ENCODE data around the gene PNLIPRP1.

PNLIPRP1 gene

GRCh38 chr10:116608686-116609594 is 18.2 kb downstream of the PNLIPRP1 start:
- TF ChIP-seq CTCF (IDR thresholded peaks at IDR 0.05; ENCODE audit: borderline replicate concordance, extremely low read depth, low read length, poor library complexity, severe bottlenecking) (no peak), EZH2 (IDR thresholded peaks at IDR 0.05; ENCODE audit: borderline replicate concordance, low read depth, low read length, severe bottlenecking) (no peak)
- Histone ChIP-seq H3K4me1 (ENCODE audit: insufficient read depth, low read length) (no peaks in the 10 kb centered on the region), H3K27me3 (ENCODE audit: insufficient read depth, low read length, poor library complexity) (no peaks in the 10 kb centered on the region), H2AFZ (ENCODE audit: low read depth, low read length) (no peak overlapping the region), H3K36me3 (ENCODE audit: insufficient read depth, low read length) (no peaks in the 10 kb centered on the region), H3K4me3 (ENCODE audit: low read depth in 1 of 2, low read length in 2 of 2) (no peak overlapping the region), H3K27ac (ENCODE audit: low read length) (no peak overlapping the region), H4K20me1 (ENCODE audit: insufficient read depth, low read length) (no peaks in the 10 kb centered on the region), H3K9me3 (ENCODE audit: insufficient read depth, low read length, severe bottlenecking) (no peaks in the 10 kb centered on the region), H3K9ac (ENCODE audit: low read depth, low read length) (no peak overlapping the region), H3K4me2 (ENCODE audit: insufficient read depth, low read length) (no peak overlapping the region), H3K79me2 (ENCODE audit: insufficient read depth, low read length) (no peaks in the 10 kb centered on the region)
- DNase-seq (no peak), ATAC-seq (ENCODE audit: insufficient read depth, low read depth) (no peak)

DNA sequence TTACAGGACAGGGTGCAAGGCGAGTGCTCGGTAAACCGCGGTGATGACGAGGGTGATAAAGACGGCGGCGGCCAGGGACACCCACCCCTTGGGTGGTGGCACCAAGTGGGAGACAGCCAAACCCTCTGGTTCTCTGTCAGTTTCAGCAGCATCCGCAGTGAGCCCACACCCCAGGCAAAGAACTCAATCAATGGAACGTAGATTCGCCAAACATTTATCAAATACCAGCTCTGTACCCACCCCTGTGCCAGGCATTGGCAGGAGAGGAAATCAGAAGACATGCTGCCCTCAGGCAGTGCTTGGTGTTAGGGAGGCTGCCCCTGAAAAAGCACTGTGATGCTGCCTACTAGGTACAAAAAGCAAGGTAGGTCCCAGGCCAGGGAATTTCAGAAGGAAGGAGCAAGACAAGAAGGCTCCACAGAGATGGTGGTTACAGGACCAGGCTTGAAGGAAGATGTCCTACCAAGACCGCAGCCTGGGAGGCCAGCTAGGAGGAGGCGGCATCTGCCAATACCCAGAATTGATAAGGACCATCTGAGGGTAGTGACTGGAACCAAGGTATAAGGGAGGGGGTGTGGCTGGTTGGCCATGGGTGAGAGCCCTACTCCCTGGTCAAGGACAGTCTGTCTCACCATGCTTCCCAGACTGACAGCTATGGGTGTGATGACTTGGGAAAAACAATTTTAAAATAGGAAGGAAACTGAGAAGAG is 19.8 kb downstream of the PNLIPRP1 start:
- Histone ChIP-seq H3K27me3 (ENCODE audit: insufficient read depth, low read length, poor library complexity) (no peaks in the 10 kb centered on the region), H4K20me1 (ENCODE audit: insufficient read depth, low read length) (no peaks in the 10 kb centered on the region), H3K9me3 (ENCODE audit: insufficient read depth, low read length, severe bottlenecking) (no peaks in the 10 kb centered on the region), H3K4me3 (ENCODE audit: low read depth in 1 of 2, low read length in 2 of 2) (no peak overlapping the region), H3K79me2 (ENCODE audit: insufficient read depth, low read length) (no peaks in the 10 kb centered on the region), H3K4me2 (ENCODE audit: insufficient read depth, low read length) (no peak overlapping the region), H3K9ac (ENCODE audit: low read depth, low read length) (no peak overlapping the region), H3K4me1 (ENCODE audit: insufficient read depth, low read length) (no peaks in the 10 kb centered on the region), H3K36me3 (ENCODE audit: insufficient read depth, low read length) (no peaks in the 10 kb centered on the region), H3K27ac (ENCODE audit: low read length) (no peak overlapping the region), H2AFZ (ENCODE audit: low read depth, low read length) (no peak overlapping the region)
- ATAC-seq (ENCODE audit: insufficient read depth, low read depth), result no peak
- DNase-seq, result no peak
- TF ChIP-seq CTCF (IDR thresholded peaks at IDR 0.05; ENCODE audit: borderline replicate concordance, extremely low read depth, low read length, poor library complexity, severe bottlenecking) (no peak), EZH2 (IDR thresholded peaks at IDR 0.05; ENCODE audit: borderline replicate concordance, low read depth, low read length, severe bottlenecking) (no peak)

DNA sequence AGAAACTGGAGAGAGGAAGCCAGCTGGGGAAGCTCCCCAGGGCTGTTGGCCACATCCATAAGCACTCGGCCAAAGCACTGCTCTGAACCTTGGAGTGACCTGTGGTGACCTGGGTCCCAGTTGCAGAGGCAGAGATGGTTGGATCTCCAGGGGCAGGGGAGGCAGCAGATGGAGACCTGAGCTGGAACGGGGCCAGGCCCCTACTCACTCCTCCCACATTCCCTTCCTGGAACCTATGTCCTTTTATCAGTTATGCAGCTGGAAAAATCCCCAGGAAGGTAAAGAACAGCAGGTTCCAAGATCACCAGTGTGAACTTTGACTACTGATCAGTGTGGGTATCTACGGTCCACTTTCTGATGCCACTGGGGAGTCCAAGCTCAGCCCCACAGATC is 20.4 kb downstream of the PNLIPRP1 start:
- Histone ChIP-seq H3K9ac (ENCODE audit: low read depth, low read length) (no peak overlapping the region), H3K4me2 (ENCODE audit: insufficient read depth, low read length) (no peak overlapping the region), H3K4me3 (ENCODE audit: low read depth in 1 of 2, low read length in 2 of 2) (no peak overlapping the region), H2AFZ (ENCODE audit: low read depth, low read length) (no peak overlapping the region), H3K79me2 (ENCODE audit: insufficient read depth, low read length) (no peaks in the 10 kb centered on the region), H3K27me3 (ENCODE audit: insufficient read depth, low read length, poor library complexity) (no peaks in the 10 kb centered on the region), H3K36me3 (ENCODE audit: insufficient read depth, low read length) (no peaks in the 10 kb centered on the region), H3K4me1 (ENCODE audit: insufficient read depth, low read length) (no peaks in the 10 kb centered on the region), H3K9me3 (ENCODE audit: insufficient read depth, low read length, severe bottlenecking) (no peaks in the 10 kb centered on the region), H4K20me1 (ENCODE audit: insufficient read depth, low read length) (no peaks in the 10 kb centered on the region), H3K27ac (ENCODE audit: low read length) (no peak overlapping the region)
- no peak for DNase-seq
- TF ChIP-seq EZH2 (IDR thresholded peaks at IDR 0.05; ENCODE audit: borderline replicate concordance, low read depth, low read length, severe bottlenecking) (no peak), CTCF (IDR thresholded peaks at IDR 0.05; ENCODE audit: borderline replicate concordance, extremely low read depth, low read length, poor library complexity, severe bottlenecking) (no peak)
- no peak for ATAC-seq (ENCODE audit: insufficient read depth, low read depth)
